Neural cell (in vitro differentiated cells): ENCODE results near the gene CHST1.

ENCODE experiments used
- CTCF ChIP-seq: fragments of 450-650 bp; IDR thresholded peaks from 2 replicates; pipeline ENCODE4 v1.5.1; 2014; ENCODE audit warnings: antibody characterized with exemption, mild to moderate bottlenecking, moderate library complexity; ENCODE audit not compliant: poor library complexity, severe bottlenecking
- EP300 ChIP-seq: fragments of 450-650 bp; conservative IDR thresholded peaks from 2 replicates; pipeline ENCODE4 v1.6.1; 2014; ENCODE audit warnings: antibody characterized with exemption, mild to moderate bottlenecking, moderate library complexity; ENCODE audit not compliant: poor library complexity, severe bottlenecking
- EZH2 ChIP-seq: fragments of 200-600, 300-800 bp; shearing (Covaris generic), sonication (generic); IDR thresholded peaks from 2 replicates; pipeline ENCODE4 v1.6.1; 2014; ENCODE audit warnings: antibody characterized with exemption, low read length, borderline replicate concordance, mild to moderate bottlenecking; ENCODE audit not compliant: insufficient read depth, poor library complexity, severe bottlenecking
- MXI1 ChIP-seq: fragments of 450-650 bp; conservative IDR thresholded peaks from 2 replicates; pipeline ENCODE4 v1.6.1; 2014; ENCODE audit warnings: antibody characterized with exemption, mild to moderate bottlenecking; ENCODE audit not compliant: poor library complexity, severe bottlenecking
- POLR2AphosphoS5 ChIP-seq: IDR thresholded peaks from 2 replicates; pipeline ENCODE4 v1.6.1; 2012
- RAD21 ChIP-seq: fragments of 450-650 bp; conservative IDR thresholded peaks from 2 replicates; pipeline ENCODE4 v1.6.1; 2014; ENCODE audit warnings: antibody characterized with exemption, mild to moderate bottlenecking, moderate library complexity
- REST ChIP-seq: IDR thresholded peaks from 2 replicates; pipeline ENCODE4 v1.6.1; 2012; ENCODE audit warnings: borderline replicate concordance
- SMC3 ChIP-seq: fragments of 450-650 bp; conservative IDR thresholded peaks from 2 replicates; pipeline ENCODE4 v1.6.1; 2014; ENCODE audit warnings: antibody characterized with exemption, mild to moderate bottlenecking, moderate library complexity; ENCODE audit not compliant: poor library complexity
- TAF1 ChIP-seq: IDR thresholded peaks from 2 replicates; pipeline ENCODE4 v1.6.1; 2012; ENCODE audit warnings: low read depth

GRCh38 chr11:45704635-45705034 lies 39.2 kb upstream of the CHST1 start:
- TF ChIP-seq CTCF (no peak), RAD21 (no peak), REST (no peak), MXI1 (no peak), EP300 (no peak), EZH2 (no peak), TAF1 (no peak), POLR2AphosphoS5 (no peak), SMC3 (no peak)
